Frontal cortex (tissue), 4 donors: ENCODE measurements around the gene TMA7B. TPM values are rescaled to one million over a fixed set of nuclear protein-coding genes. Genes with fewer than 3 reads are reported as not detected.
"Not testable (repeated sequence)": the region's sequence is repeated elsewhere in the genome, so short reads cannot be mapped to it uniquely, and the experiment has no call there.

Experiments
- DNase-seq, 2 donors: peaks; one replicate each; pipeline ENCODE4 v3.0.0; 2012; ENCODE audit warnings: low spot score in 2 of 2
- FAIRE-seq: peaks from 2 replicates; lab custom pipeline; 2012; peaks lifted over from hg19 to GRCh38; lab: Jason Lieb, UNC
- total RNA-seq: library from RNA; depleted of rRNA; stranded (reverse); fragments of >200 nt; gene quantifications from one replicate; pipeline ENCODE4 v1.2.3, GENCODE V29; 2014
- donor health status: control.
- donor health status: control.
- donor health status: control.

Gene TMA7B
- total RNA-seq, 1 donor from 2014 or later: not detected

- no peak for FAIRE-seq
- DNase-seq: no peak
These were observed 13.5 kb downstream of the TMA7B start for GRCh38 chr22:39973656-39974055.

GRCh38 chr22:39974065-39974464 is 13.9 kb downstream of the TMA7B start:
- FAIRE-seq: no peak

GRCh38 chr22:39979048-39979447 is 18.9 kb downstream of the TMA7B start:
- DNase-seq: no peak
- FAIRE-seq: no peak

More at GRCh38 chr22:39974065-39974464, 13.9 kb downstream of the TMA7B start:
- DNase-seq: no peak

- DNase-seq: no peak
- FAIRE-seq: no peak
These were observed 19.3 kb downstream of the TMA7B start for GRCh38 chr22:39979458-39979857.

- no peak for DNase-seq
These were observed 20.4 kb downstream of the TMA7B start for GRCh38 chr22:39980596-39980995.

GRCh38 chr22:39983346-39983745 is 23.1 kb downstream of the TMA7B start:
- FAIRE-seq: no peak
- DNase-seq: no peak

More at GRCh38 chr22:39980596-39980995, 20.4 kb downstream of the TMA7B start:
- FAIRE-seq: no peak

GRCh38 chr22:39984006-39984405 is 23.8 kb downstream of the TMA7B start:
- no peak for FAIRE-seq
- no peak for DNase-seq

- no peak for DNase-seq
- no peak for FAIRE-seq
These were observed 24.5 kb downstream of the TMA7B start for GRCh38 chr22:39984746-39985145.

- FAIRE-seq (no peak), DNase-seq (no peak)
These were observed 25.3 kb downstream of the TMA7B start for GRCh38 chr22:39985383-39986035.

- no peak for DNase-seq
- no peak for FAIRE-seq
These were observed 28.4 kb downstream of the TMA7B start for GRCh38 chr22:39988386-39989114.

- DNase-seq (no peak), FAIRE-seq (no peak)
These were observed 29.4 kb downstream of the TMA7B start for GRCh38 chr22:39989633-39990032.

- FAIRE-seq (no peak), DNase-seq (no peak)
These were observed 30.5 kb downstream of the TMA7B start for GRCh38 chr22:39990686-39991085.

GRCh38 chr22:39991159-39991860 is 31.1 kb downstream of the TMA7B start:
- FAIRE-seq (no peak), DNase-seq (no peak)

GRCh38 chr22:39992088-39992826 is 32.1 kb downstream of the TMA7B start:
- DNase-seq (no peak), FAIRE-seq (no peak)

- not testable (repeated sequence) for FAIRE-seq, DNase-seq
These were observed 32.7 kb downstream of the TMA7B start for GRCh38 chr22:39992894-39993293.

- no peak for FAIRE-seq
These were observed 33.9 kb downstream of the TMA7B start for GRCh38 chr22:39994041-39994565.

GRCh38 chr22:39994566-39995392 is 34.6 kb downstream of the TMA7B start, which contains the start of gene FAM83F:
TSS of gene FAM83F (plus strand) at chr22:39994954. CDS start at chr22:39995043, 89 bp downstream.
- FAIRE-seq (no peak), DNase-seq (peak; percentile 48 to 51)

More at GRCh38 chr22:39994041-39994565, 33.9 kb downstream of the TMA7B start:
- no peak for DNase-seq

GRCh38 chr22:39995393-39996252 is 35.4 kb downstream of the TMA7B start:
- no peak for DNase-seq
- FAIRE-seq: no peak
